ENCODE data around the gene PRRG2. TPM values are rescaled to one million over a fixed set of nuclear protein-coding genes. Genes with fewer than 3 reads are reported as not detected.
"Not testable (repeated sequence)": the region's sequence is repeated elsewhere in the genome, so short reads cannot be mapped to it uniquely, and the experiment has no call there.

Gene PRRG2
- total RNA-seq, 1 experiment from 2014 or later: 1.5 TPM

DNA sequence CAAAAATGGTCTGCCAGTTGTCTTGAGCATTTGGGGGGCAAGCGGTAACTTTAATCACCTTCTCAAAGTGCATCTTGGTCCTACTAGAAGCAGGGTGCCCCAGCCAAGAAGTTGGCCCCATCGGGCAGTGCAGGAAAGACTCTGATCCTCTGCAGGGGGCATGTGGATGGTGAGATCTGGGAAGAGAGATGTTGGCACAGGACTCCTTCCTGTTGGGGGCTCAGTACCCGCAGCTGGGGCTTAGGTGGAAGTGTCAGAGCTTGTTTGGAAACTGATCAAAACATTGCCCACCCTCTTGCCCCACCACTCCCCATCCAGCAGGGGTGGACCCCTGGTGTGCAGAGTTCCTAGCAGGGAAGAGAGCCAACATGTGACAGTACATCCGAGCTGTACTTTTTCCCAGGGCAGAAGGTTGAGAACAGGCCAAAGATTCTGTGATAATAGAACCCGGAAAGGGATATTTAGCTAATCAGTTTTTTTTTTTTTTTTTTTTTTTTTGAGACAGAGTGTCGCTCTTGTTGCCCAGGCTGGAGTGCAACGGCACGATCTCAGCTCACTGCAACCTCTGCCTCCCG lies 50.0 kb downstream of the PRRG2 start:
- H3K4me1 ChIP-seq (ENCODE audit: insufficient read depth, low read length, poor library complexity, severe bottlenecking): peaks cover 9% of the 10 kb centered on the region
- H3K36me3 ChIP-seq (ENCODE audit: insufficient read depth, low read length, poor library complexity, severe bottlenecking): peaks cover 11% of the 10 kb centered on the region
- no peaks in the 10 kb centered on the region for H3K27me3 ChIP-seq (replicated peaks; ENCODE audit: insufficient read depth, low read depth, low read length, poor library complexity)
- ChIA-PET CTCF (no interaction called here), POLR2A (ENCODE audit: low non-redundant PET) (interaction anchor here (0.6 kb wide), 2 partner anchors 22 to 154 kb away, joined by 3 to 5 read pairs; no protein-coding TSS in a partner anchor)
- BruUV-seq (replicated peaks): no TSS peak
- no peaks in the 10 kb centered on the region for H3K9me3 ChIP-seq (ENCODE audit: low read depth, low read length, poor library complexity, severe bottlenecking)
- intact Hi-C loops (cut with micrococcal nuclease; ENCODE audit: unreplicated experiment): no loop called here
- H3K27ac ChIP-seq (ENCODE audit: low read depth, low read length, poor library complexity, severe bottlenecking): peak overlapping the region; percentile 18
- DNase-seq (ENCODE audit: low spot score): peak; percentile 38
- TF ChIP-seq EZH2 (IDR thresholded peaks at IDR 0.05; ENCODE audit: borderline replicate concordance, low read depth, low read length, poor library complexity, severe bottlenecking): no peak
- TF ChIP-seq, protein P1, sequence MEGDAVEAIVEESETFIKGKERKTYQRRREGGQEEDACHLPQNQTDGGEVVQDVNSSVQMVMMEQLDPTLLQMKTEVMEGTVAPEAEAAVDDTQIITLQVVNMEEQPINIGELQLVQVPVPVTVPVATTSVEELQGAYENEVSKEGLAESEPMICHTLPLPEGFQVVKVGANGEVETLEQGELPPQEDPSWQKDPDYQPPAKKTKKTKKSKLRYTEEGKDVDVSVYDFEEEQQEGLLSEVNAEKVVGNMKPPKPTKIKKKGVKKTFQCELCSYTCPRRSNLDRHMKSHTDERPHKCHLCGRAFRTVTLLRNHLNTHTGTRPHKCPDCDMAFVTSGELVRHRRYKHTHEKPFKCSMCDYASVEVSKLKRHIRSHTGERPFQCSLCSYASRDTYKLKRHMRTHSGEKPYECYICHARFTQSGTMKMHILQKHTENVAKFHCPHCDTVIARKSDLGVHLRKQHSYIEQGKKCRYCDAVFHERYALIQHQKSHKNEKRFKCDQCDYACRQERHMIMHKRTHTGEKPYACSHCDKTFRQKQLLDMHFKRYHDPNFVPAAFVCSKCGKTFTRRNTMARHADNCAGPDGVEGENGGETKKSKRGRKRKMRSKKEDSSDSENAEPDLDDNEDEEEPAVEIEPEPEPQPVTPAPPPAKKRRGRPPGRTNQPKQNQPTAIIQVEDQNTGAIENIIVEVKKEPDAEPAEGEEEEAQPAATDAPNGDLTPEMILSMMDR (conservative IDR thresholded peaks at IDR 0.05; ENCODE audit: low read depth, low read length): no peak
- H3K4me3 ChIP-seq (ENCODE audit: low read depth, low read length, poor library complexity, severe bottlenecking): no peak overlapping the region

DNA sequence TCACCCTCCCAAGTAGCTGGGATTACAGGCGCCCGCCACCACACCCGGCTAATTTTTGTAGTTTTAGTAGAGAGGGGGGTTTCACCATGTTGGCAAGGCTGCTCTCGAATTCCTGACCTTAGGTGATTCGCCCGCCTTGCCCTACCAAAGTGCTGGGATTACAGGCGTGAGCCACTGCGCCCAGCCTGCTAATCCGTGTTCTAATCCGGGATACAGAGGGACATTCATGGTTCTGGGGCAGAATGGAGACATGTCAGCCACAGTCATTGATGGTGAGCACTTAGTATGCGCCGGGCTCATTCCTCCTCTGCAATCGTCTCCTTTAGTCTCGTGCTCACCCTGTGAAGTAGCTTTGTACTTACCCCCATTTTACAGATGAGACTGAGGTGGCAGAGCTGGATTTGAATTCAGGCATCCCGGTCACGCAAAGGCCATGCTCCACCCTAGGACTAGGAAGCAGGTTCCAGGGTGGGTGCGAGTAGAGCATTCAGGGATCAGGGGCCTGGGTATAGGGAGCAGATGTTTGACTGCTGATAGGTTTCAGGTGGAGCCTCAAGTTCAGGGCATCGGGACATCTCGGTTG lies 50.6 kb downstream of the PRRG2 start:
- BruUV-seq (replicated peaks): TSS peak; percentile 20
- TF ChIP-seq EZH2 (IDR thresholded peaks at IDR 0.05; ENCODE audit: borderline replicate concordance, low read depth, low read length, poor library complexity, severe bottlenecking): no peak
- Histone ChIP-seq H3K9me3 (ENCODE audit: low read depth, low read length, poor library complexity, severe bottlenecking) (no peaks in the 10 kb centered on the region), H3K4me1 (ENCODE audit: insufficient read depth, low read length, poor library complexity, severe bottlenecking) (peaks cover 9% of the 10 kb centered on the region), H3K27ac (ENCODE audit: low read depth, low read length, poor library complexity, severe bottlenecking) (no peak overlapping the region), H3K27me3 (replicated peaks; ENCODE audit: insufficient read depth, low read depth, low read length, poor library complexity) (no peaks in the 10 kb centered on the region), H3K36me3 (ENCODE audit: insufficient read depth, low read length, poor library complexity, severe bottlenecking) (peaks cover 5% of the 10 kb centered on the region), H3K4me3 (ENCODE audit: low read depth, low read length, poor library complexity, severe bottlenecking) (no peak overlapping the region)
- ChIA-PET CTCF (no interaction called here), POLR2A (ENCODE audit: low non-redundant PET) (interaction anchor here (0.6 kb wide), 1 partner anchor 23 kb away, joined by 3 read pairs; no protein-coding TSS in a partner anchor)
- intact Hi-C loops (cut with micrococcal nuclease; ENCODE audit: unreplicated experiment): no loop called here
- no peak for DNase-seq (ENCODE audit: low spot score)

DNA sequence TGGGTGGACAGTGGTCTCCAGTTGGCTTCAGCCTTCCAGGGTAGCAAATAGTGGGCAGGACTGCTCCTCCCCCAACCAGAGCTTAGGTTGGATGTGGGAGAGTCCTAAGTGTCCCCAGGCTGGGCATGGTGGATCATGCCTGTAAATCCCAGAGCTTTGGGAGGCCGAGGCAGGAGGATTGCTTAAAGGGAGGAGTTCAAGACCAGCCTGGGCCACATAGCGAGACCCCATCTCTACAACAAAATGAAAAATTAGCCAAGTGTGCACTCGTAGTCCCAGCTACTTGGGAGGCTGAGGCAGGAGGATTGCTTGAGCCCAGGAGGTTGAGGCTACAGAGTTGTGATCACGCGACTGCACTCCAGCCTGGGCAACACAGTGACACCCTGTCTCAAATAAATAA lies 51.5 kb downstream of the PRRG2 start:
- ChIA-PET POLR2A (ENCODE audit: low non-redundant PET) (no interaction called here), CTCF (no interaction called here)
- intact Hi-C loops (cut with micrococcal nuclease; ENCODE audit: unreplicated experiment): no loop called here
- H3K9me3 ChIP-seq (ENCODE audit: low read depth, low read length, poor library complexity, severe bottlenecking): no peaks in the 10 kb centered on the region
- H3K27me3 ChIP-seq (replicated peaks; ENCODE audit: insufficient read depth, low read depth, low read length, poor library complexity): no peaks in the 10 kb centered on the region
- H3K4me3 ChIP-seq (ENCODE audit: low read depth, low read length, poor library complexity, severe bottlenecking): no peak overlapping the region
- no TSS peak for BruUV-seq (replicated peaks)
- TF ChIP-seq EZH2 (IDR thresholded peaks at IDR 0.05; ENCODE audit: borderline replicate concordance, low read depth, low read length, poor library complexity, severe bottlenecking): no peak
- TF ChIP-seq, protein P1 (conservative IDR thresholded peaks at IDR 0.05; ENCODE audit: low read depth, low read length): no peak
- no peak overlapping the region for H3K27ac ChIP-seq (ENCODE audit: low read depth, low read length, poor library complexity, severe bottlenecking)
- peaks cover 10% of the 10 kb centered on the region for H3K4me1 ChIP-seq (ENCODE audit: insufficient read depth, low read length, poor library complexity, severe bottlenecking)
- peaks cover 5% of the 10 kb centered on the region for H3K36me3 ChIP-seq (ENCODE audit: insufficient read depth, low read length, poor library complexity, severe bottlenecking)
- no peak for DNase-seq (ENCODE audit: low spot score)

DNA sequence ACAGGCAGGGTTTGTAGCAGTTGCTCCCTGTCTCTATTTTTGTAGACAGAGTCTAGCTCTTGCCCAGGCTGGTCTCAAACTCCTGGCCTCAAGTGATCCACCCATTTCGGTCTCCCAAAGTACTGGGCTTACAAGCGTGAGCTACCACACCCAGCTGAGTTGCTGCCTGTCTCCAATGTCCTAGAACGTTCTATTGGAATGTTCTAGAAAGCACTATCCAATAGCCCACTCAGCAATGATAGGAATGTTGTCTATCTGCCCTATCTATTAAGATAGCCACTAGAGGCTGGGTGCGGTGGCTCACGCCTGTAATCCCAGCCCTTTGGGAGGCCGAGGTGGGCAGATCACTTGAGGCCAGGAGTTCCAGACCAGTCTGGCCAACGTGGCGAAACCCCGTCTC lies 52.2 kb downstream of the PRRG2 start:
- H3K27ac ChIP-seq (ENCODE audit: low read depth, low read length, poor library complexity, severe bottlenecking); H3K4me3 ChIP-seq (ENCODE audit: low read depth, low read length, poor library complexity, severe bottlenecking); H3K9me3 ChIP-seq (ENCODE audit: low read depth, low read length, poor library complexity, severe bottlenecking); POLR2A ChIA-PET (ENCODE audit: low non-redundant PET); DNase-seq (ENCODE audit: low spot score); H3K27me3 ChIP-seq (replicated peaks; ENCODE audit: insufficient read depth, low read depth, low read length, poor library complexity); H3K36me3 ChIP-seq (ENCODE audit: insufficient read depth, low read length, poor library complexity, severe bottlenecking); intact Hi-C loops (cut with micrococcal nuclease; ENCODE audit: unreplicated experiment); BruUV-seq (replicated peaks); CTCF ChIA-PET: not testable (repeated sequence)
- peaks cover 17% of the 10 kb centered on the region for H3K4me1 ChIP-seq (ENCODE audit: insufficient read depth, low read length, poor library complexity, severe bottlenecking)
